Cardiac muscle cell (in vitro differentiated cells and primary cell): ENCODE results near the gene ZNF443. TPM values are rescaled to one million over a fixed set of nuclear protein-coding genes. Genes with fewer than 3 reads are reported as not detected.

Experiments
- DNase-seq, 2 donors: peaks; one replicate each; pipeline versions ENCODE4 v3.0.0 to v3.0.0-alpha.2; 2010 to 2017; ENCODE audit warnings: low read depth in 1 of 2, low spot score in 1 of 2
- H3K27ac ChIP-seq: fragments of 200-600 bp; sonication (generic); 2 replicates; pipeline ENCODE4 v1.5.1; 2016
- H3K27me3 ChIP-seq: fragments of 200-600 bp; sonication (generic); 2 replicates; pipeline ENCODE4 v1.6.0; 2016; ENCODE audit warnings: control low read depth
- H3K36me3 ChIP-seq: fragments of 200-600 bp; sonication (generic); 2 replicates; pipeline ENCODE4 v1.5.1; 2016; ENCODE audit warnings: control low read depth
- H3K4me1 ChIP-seq: fragments of 200-600 bp; sonication (generic); 2 replicates; pipeline ENCODE4 v1.8.1; 2017; ENCODE audit warnings: low read depth, mild to moderate bottlenecking, mixed run types
- H3K4me3 ChIP-seq: fragments of 200-600 bp; sonication (generic); 2 replicates; pipeline ENCODE4 v1.5.1; 2016; ENCODE audit warnings: mild to moderate bottlenecking
- H3K9me3 ChIP-seq: fragments of 200-600 bp; sonication (generic); 2 replicates; pipeline ENCODE4 v1.5.1; 2017; ENCODE audit warnings: low read depth, mild to moderate bottlenecking, control low read depth
- polyA plus RNA-seq: library from polyadenylated mRNA; unstranded; fragments of >200 nt; fragmentation: Nextera tagmentation; extraction: Ambion mirVana; gene quantifications from 2 replicates; pipeline ENCODE4 v1.2.1, GENCODE V29; 2016
- total RNA-seq: library from RNA; depleted of rRNA; stranded (reverse); fragments of >200 nt; gene quantifications from 2 replicates; pipeline ENCODE4 v1.2.3, GENCODE V29; 2016
- TF ChIP-seq, protein P1 (sequence below): IDR thresholded peaks from 2 replicates; pipeline ENCODE4 v1.5.1; 2012; ENCODE audit warnings: low read depth, mild to moderate bottlenecking, low read length

The ZNF443 gene
- total and polyA plus RNA-seq, 2 experiments from 2014 or later, result 3.8 to 4.1 TPM

GRCh38 chr19:12380444-12380737 is 60.4 kb downstream of the ZNF443 start:
- H3K4me1 ChIP-seq, result no peaks in the 10 kb centered on the region
- no peak for DNase-seq
- no peak overlapping the region for H3K4me3 ChIP-seq
- no peak overlapping the region for H3K27ac ChIP-seq
- H3K36me3 ChIP-seq, result no peaks in the 10 kb centered on the region
- H3K27me3 ChIP-seq, result no peaks in the 10 kb centered on the region
- TF ChIP-seq, protein P1, sequence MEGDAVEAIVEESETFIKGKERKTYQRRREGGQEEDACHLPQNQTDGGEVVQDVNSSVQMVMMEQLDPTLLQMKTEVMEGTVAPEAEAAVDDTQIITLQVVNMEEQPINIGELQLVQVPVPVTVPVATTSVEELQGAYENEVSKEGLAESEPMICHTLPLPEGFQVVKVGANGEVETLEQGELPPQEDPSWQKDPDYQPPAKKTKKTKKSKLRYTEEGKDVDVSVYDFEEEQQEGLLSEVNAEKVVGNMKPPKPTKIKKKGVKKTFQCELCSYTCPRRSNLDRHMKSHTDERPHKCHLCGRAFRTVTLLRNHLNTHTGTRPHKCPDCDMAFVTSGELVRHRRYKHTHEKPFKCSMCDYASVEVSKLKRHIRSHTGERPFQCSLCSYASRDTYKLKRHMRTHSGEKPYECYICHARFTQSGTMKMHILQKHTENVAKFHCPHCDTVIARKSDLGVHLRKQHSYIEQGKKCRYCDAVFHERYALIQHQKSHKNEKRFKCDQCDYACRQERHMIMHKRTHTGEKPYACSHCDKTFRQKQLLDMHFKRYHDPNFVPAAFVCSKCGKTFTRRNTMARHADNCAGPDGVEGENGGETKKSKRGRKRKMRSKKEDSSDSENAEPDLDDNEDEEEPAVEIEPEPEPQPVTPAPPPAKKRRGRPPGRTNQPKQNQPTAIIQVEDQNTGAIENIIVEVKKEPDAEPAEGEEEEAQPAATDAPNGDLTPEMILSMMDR, result no peak
- H3K9me3 ChIP-seq, result no peaks in the 10 kb centered on the region

GRCh38 chr19:12379732-12380443 is 60.9 kb downstream of the ZNF443 start:
- TF ChIP-seq, protein P1, result no peak
- DNase-seq, result no peak
- Histone ChIP-seq H3K27me3 (no peaks in the 10 kb centered on the region), H3K27ac (no peak overlapping the region), H3K36me3 (no peaks in the 10 kb centered on the region), H3K9me3 (no peaks in the 10 kb centered on the region), H3K4me3 (no peak overlapping the region), H3K4me1 (no peaks in the 10 kb centered on the region)

Other genes starting within 250 kb of the ZNF443 start
- 8.2 and 10.9 TPM in 2 replicates for gene ZNF44, start 146.1 kb downstream of the ZNF443 start, total RNA-seq
- 12.5 and 14.0 TPM in 2 replicates for gene ZNF44, start 146.1 kb downstream of the ZNF443 start, polyA plus RNA-seq
- gene ZNF563, start 107.4 kb downstream of the ZNF443 start, total RNA-seq, result 3.2 and 7.7 TPM in 2 replicates
- 5.0 and 5.7 TPM in 2 replicates for gene ZNF563, start 107.4 kb downstream of the ZNF443 start, polyA plus RNA-seq
- gene ZNF442, start 75.3 kb downstream of the ZNF443 start, total RNA-seq, result 2.7 and 3.6 TPM in 2 replicates
- 3.4 and 4.1 TPM in 2 replicates for gene ZNF442, start 75.3 kb downstream of the ZNF443 start, polyA plus RNA-seq
- 2.3 and 3.9 TPM in 2 replicates for gene ZNF799, start 39.8 kb downstream of the ZNF443 start, total RNA-seq
- gene ZNF799, start 39.8 kb downstream of the ZNF443 start, polyA plus RNA-seq, result 1.8 and 4.1 TPM in 2 replicates
- gene ZNF709, start 43.8 kb upstream of the ZNF443 start, total RNA-seq, result 3.6 and 8.2 TPM in 2 replicates
- 2.4 and 3.9 TPM in 2 replicates for gene ZNF709, start 43.8 kb upstream of the ZNF443 start, polyA plus RNA-seq
- gene ZNF564, start 110.5 kb upstream of the ZNF443 start, total RNA-seq, result 9.0 and 12.8 TPM in 2 replicates
- 7.3 and 11.2 TPM in 2 replicates for gene ZNF564, start 110.5 kb upstream of the ZNF443 start, polyA plus RNA-seq
- 5.0 and 5.7 TPM in 2 replicates for gene ZNF490, start 169.8 kb upstream of the ZNF443 start, total RNA-seq
- gene ZNF490, start 169.8 kb upstream of the ZNF443 start, polyA plus RNA-seq, result 2.4 and 4.2 TPM in 2 replicates
- gene ZNF791, start 169.9 kb upstream of the ZNF443 start, total RNA-seq, result 9.1 and 11.7 TPM in 2 replicates
- gene ZNF791, start 169.9 kb upstream of the ZNF443 start, polyA plus RNA-seq, result 11.5 and 23.5 TPM in 2 replicates
- gene MAN2B1, start 225.7 kb upstream of the ZNF443 start, total RNA-seq, result 45.7 and 47.5 TPM in 2 replicates
- gene MAN2B1, start 225.7 kb upstream of the ZNF443 start, polyA plus RNA-seq, result 22.1 and 25.3 TPM in 2 replicates
- 28.4 and 39.0 TPM in 2 replicates for gene WDR83, start 225.8 kb upstream of the ZNF443 start, total RNA-seq
- 29.4 and 40.2 TPM in 2 replicates for gene WDR83, start 225.8 kb upstream of the ZNF443 start, polyA plus RNA-seq
- gene DHPS, start 240.9 kb upstream of the ZNF443 start, total RNA-seq, result 64.8 and 113 TPM in 2 replicates
- gene DHPS, start 240.9 kb upstream of the ZNF443 start, polyA plus RNA-seq, result 80.0 and 99.5 TPM in 2 replicates
- 1.1 TPM in 1 of 2 replicates, not detected in the other for gene GNG14, start 247.0 kb upstream of the ZNF443 start, total RNA-seq
- gene GNG14, start 247.0 kb upstream of the ZNF443 start, polyA plus RNA-seq, result 1.1 TPM in 1 of 2 replicates, not detected in the other